HepG2 (cell line): Measurements from ENCODE around the gene NCOA4. TPM values are rescaled to one million over a fixed set of nuclear protein-coding genes. Genes with fewer than 3 reads are reported as not detected.

ENCODE experiments used
- PCBP1 ChIP-seq: fragments of 200-400 bp; formaldehyde crosslinking; IDR thresholded peaks from 2 replicates; pipeline ENCODE4 v1.6.1; 2017; ENCODE audit warnings: mild to moderate bottlenecking, low read depth, low read length, borderline replicate concordance
- TBL1XR1 ChIP-seq: fragments of 150-350 bp; IDR thresholded peaks from 2 replicates; pipeline ENCODE4 v1.6.1; 2014; ENCODE audit warnings: borderline replicate concordance, low read length; ENCODE audit not compliant: partially characterized antibody
- TBX3 ChIP-seq: fragments of 450-650 bp; IDR thresholded peaks from 2 replicates; pipeline ENCODE4 v1.6.1; 2017; ENCODE audit warnings: antibody characterized with exemption, mild to moderate bottlenecking, inconsistent platforms, borderline replicate concordance
- WIZ ChIP-seq: sonication (generic); formaldehyde crosslinking; IDR thresholded peaks from 2 replicates; pipeline ENCODE4 v1.5.1; 2020; ENCODE audit warnings: mild to moderate bottlenecking, missing genetic modification reagents
- ZEB1 ChIP-seq: IDR thresholded peaks from 2 replicates; pipeline ENCODE4 v1.6.1; 2012; ENCODE audit warnings: mild to moderate bottlenecking, low read depth, inconsistent platforms; ENCODE audit not compliant: insufficient replicate concordance
- ZNF614 ChIP-seq: IDR thresholded peaks from 2 replicates; pipeline ENCODE4 v1.6.1; 2018; ENCODE audit warnings: missing biosample characterization, missing genetic modification reagents, inconsistent platforms, borderline replicate concordance
- polyA plus RNA-seq, 8 experiments: library from polyadenylated mRNA; depleted of rRNA in 3 of 8; stranded (reverse) in 7 of 8; unstranded in 1 of 8; fragments of >200 nt; fragmentation: Illumina TruSeq in 4 of 8; extraction: Trizol in 4 of 8; gene quantifications; 2 replicates each; pipeline versions ENCODE4 v1.2.1 to v1.2.3, GENCODE V29; 2011 to 2016; ENCODE audit warnings: low read depth in 4 of 8, missing spikeins in 1 of 8, mixed read lengths in 1 of 8; ENCODE audit not compliant: insufficient read depth in 1 of 8
- total RNA-seq, 5 experiments: library from RNA; depleted of rRNA; stranded (reverse); fragments of >200 nt; fragmentation: Illumina TruSeq; extraction: Trizol; gene quantifications; 2 replicates each; pipeline ENCODE4 v1.2.3, GENCODE V29; 2016; ENCODE audit warnings: low read depth in 1 of 5
- TF ChIP-seq, protein P1 (sequence below): sonication (generic); formaldehyde crosslinking; IDR thresholded peaks from one replicate; pipeline ENCODE4 v1.5.1; 2020; ENCODE audit warnings: mild to moderate bottlenecking, missing genetic modification reagents; ENCODE audit errors: not compliant biosample characterization
- TF ChIP-seq, protein P2 (sequence below): sonication (generic); formaldehyde crosslinking; IDR thresholded peaks from 2 replicates; pipeline ENCODE4 v1.5.0; 2020; ENCODE audit warnings: missing genetic modification reagents
- TF ChIP-seq, protein P3 (sequence below): sonication (generic); formaldehyde crosslinking; conservative IDR thresholded peaks from 2 replicates; pipeline ENCODE4 v1.8.0; 2022; ENCODE audit warnings: low read depth, missing genetic modification reagents
- TF ChIP-seq, protein P4 (sequence below): sonication (generic); formaldehyde crosslinking; IDR thresholded peaks from 2 replicates; pipeline ENCODE4 v1.4.0; 2020; ENCODE audit warnings: mild to moderate bottlenecking, low read depth, missing genetic modification reagents
- TF ChIP-seq, protein P5 (sequence below): IDR thresholded peaks from 2 replicates; pipeline ENCODE4 v1.6.1; 2016; ENCODE audit warnings: control low read depth
- TF ChIP-seq, protein P6 (sequence below): sonication (generic); formaldehyde crosslinking; IDR thresholded peaks from 2 replicates; pipeline ENCODE4 v1.4.0; 2020; ENCODE audit warnings: mild to moderate bottlenecking, missing genetic modification reagents

Gene NCOA4
- total and polyA plus RNA-seq, 2 of the 13 experiments (the other 11 are each of a cell fraction or from before 2014, with no cell fraction given), result 306 to 400 TPM

DNA sequence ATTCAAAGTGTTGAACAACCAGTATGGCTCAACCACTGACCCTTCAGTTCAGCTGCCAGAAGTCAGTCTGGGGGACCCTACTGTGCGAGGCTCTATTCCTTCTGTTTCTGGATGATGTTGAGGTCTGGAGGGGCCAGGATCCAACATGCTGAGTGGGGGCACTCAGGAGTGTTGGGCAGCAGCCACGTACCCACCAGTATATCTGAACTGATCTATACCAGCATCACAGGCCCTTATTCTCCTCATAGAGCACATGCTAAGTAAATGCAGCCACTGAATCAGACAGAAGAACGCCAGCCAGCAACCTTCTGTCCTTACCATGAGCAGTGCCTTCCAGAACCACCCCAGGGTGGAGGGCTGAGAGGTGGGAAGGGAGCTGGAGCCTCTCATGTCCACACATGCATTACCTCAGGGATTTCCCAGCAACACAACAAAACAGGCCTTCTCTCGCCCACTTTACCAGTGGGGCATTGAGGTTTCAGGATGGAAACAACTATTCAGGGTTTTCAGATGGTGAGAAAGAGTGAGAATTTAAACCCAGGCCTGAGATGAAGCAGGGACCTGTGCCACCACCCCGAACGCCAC is 22.5 kb upstream of the NCOA4 start (continued):
- TF ChIP-seq, protein P1, sequence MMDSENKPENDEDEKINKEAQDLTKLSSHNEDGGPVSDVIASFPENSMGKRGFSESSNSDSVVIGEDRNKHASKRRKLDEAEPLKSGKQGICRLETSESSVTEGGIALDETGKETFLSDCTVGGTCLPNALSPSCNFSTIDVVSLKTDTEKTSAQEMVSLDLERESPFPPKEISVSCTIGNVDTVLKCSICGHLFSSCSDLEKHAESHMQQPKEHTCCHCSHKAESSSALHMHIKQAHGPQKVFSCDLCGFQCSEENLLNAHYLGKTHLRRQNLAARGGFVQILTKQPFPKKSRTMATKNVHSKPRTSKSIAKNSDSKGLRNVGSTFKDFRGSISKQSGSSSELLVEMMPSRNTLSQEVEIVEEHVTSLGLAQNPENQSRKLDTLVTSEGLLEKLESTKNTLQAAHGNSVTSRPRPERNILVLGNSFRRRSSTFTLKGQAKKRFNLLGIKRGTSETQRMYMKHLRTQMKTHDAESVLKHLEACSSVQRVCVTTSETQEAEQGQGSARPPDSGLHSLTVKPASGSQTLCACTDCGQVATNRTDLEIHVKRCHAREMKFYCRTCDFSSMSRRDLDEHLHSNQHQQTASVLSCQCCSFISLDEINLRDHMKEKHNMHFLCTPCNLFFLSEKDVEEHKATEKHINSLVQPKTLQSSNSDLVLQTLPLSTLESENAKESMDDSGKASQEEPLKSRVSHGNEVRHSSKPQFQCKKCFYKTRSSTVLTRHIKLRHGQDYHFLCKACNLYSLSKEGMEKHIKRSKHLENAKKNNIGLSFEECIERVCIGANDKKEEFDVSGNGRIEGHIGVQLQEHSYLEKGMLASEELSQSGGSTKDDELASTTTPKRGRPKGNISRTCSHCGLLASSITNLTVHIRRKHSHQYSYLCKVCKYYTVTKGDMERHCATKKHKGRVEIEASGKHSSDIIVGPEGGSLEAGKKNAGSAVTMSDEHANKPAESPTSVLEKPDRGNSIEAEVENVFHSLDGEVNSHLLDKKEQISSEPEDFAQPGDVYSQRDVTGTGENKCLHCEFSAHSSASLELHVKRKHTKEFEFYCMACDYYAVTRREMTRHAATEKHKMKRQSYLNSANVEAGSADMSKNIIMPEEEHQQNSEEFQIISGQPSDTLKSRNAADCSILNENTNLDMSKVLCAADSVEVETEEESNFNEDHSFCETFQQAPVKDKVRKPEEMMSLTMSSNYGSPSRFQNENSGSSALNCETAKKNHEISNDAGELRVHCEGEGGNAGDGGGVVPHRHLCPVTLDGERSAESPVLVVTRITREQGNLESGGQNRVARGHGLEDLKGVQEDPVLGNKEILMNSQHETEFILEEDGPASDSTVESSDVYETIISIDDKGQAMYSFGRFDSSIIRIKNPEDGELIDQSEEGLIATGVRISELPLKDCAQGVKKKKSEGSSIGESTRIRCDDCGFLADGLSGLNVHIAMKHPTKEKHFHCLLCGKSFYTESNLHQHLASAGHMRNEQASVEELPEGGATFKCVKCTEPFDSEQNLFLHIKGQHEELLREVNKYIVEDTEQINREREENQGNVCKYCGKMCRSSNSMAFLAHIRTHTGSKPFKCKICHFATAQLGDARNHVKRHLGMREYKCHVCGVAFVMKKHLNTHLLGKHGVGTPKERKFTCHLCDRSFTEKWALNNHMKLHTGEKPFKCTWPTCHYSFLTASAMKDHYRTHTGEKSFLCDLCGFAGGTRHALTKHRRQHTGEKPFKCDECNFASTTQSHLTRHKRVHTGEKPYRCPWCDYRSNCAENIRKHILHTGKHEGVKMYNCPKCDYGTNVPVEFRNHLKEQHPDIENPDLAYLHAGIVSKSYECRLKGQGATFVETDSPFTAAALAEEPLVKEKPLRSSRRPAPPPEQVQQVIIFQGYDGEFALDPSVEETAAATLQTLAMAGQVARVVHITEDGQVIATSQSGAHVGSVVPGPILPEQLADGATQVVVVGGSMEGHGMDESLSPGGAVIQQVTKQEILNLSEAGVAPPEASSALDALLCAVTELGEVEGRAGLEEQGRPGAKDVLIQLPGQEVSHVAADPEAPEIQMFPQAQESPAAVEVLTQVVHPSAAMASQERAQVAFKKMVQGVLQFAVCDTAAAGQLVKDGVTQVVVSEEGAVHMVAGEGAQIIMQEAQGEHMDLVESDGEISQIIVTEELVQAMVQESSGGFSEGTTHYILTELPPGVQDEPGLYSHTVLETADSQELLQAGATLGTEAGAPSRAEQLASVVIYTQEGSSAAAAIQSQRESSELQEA (CRISPR knock-in tag), result no peak
- TF ChIP-seq PCBP1 (no peak), TBL1XR1 (no peak), TBX3 (no peak), WIZ (CRISPR knock-in tag) (no peak), ZEB1 (no peak), ZNF614 (CRISPR knock-in tag) (no peak)
- TF ChIP-seq, protein P2, sequence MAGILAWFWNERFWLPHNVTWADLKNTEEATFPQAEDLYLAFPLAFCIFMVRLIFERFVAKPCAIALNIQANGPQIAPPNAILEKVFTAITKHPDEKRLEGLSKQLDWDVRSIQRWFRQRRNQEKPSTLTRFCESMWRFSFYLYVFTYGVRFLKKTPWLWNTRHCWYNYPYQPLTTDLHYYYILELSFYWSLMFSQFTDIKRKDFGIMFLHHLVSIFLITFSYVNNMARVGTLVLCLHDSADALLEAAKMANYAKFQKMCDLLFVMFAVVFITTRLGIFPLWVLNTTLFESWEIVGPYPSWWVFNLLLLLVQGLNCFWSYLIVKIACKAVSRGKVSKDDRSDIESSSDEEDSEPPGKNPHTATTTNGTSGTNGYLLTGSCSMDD (CRISPR knock-in tag), result no peak
- TF ChIP-seq, protein P3, sequence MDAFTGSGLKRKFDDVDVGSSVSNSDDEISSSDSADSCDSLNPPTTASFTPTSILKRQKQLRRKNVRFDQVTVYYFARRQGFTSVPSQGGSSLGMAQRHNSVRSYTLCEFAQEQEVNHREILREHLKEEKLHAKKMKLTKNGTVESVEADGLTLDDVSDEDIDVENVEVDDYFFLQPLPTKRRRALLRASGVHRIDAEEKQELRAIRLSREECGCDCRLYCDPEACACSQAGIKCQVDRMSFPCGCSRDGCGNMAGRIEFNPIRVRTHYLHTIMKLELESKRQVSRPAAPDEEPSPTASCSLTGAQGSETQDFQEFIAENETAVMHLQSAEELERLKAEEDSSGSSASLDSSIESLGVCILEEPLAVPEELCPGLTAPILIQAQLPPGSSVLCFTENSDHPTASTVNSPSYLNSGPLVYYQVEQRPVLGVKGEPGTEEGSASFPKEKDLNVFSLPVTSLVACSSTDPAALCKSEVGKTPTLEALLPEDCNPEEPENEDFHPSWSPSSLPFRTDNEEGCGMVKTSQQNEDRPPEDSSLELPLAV (CRISPR knock-in tag), result no peak
- TF ChIP-seq, protein P4, sequence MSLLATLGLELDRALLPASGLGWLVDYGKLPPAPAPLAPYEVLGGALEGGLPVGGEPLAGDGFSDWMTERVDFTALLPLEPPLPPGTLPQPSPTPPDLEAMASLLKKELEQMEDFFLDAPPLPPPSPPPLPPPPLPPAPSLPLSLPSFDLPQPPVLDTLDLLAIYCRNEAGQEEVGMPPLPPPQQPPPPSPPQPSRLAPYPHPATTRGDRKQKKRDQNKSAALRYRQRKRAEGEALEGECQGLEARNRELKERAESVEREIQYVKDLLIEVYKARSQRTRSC (CRISPR knock-in tag), result no peak
- TF ChIP-seq, protein P5, sequence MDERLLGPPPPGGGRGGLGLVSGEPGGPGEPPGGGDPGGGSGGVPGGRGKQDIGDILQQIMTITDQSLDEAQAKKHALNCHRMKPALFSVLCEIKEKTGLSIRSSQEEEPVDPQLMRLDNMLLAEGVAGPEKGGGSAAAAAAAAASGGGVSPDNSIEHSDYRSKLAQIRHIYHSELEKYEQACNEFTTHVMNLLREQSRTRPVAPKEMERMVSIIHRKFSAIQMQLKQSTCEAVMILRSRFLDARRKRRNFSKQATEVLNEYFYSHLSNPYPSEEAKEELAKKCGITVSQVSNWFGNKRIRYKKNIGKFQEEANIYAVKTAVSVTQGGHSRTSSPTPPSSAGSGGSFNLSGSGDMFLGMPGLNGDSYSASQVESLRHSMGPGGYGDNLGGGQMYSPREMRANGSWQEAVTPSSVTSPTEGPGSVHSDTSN, result no peak
- TF ChIP-seq, protein P6, sequence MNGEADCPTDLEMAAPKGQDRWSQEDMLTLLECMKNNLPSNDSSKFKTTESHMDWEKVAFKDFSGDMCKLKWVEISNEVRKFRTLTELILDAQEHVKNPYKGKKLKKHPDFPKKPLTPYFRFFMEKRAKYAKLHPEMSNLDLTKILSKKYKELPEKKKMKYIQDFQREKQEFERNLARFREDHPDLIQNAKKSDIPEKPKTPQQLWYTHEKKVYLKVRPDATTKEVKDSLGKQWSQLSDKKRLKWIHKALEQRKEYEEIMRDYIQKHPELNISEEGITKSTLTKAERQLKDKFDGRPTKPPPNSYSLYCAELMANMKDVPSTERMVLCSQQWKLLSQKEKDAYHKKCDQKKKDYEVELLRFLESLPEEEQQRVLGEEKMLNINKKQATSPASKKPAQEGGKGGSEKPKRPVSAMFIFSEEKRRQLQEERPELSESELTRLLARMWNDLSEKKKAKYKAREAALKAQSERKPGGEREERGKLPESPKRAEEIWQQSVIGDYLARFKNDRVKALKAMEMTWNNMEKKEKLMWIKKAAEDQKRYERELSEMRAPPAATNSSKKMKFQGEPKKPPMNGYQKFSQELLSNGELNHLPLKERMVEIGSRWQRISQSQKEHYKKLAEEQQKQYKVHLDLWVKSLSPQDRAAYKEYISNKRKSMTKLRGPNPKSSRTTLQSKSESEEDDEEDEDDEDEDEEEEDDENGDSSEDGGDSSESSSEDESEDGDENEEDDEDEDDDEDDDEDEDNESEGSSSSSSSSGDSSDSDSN (CRISPR knock-in tag), result no peak
